ENCODE data around the gene SUMO3. TPM values are rescaled to one million over a fixed set of nuclear protein-coding genes. Genes with fewer than 3 reads are reported as not detected.

The SUMO3 gene
- total RNA-seq, 2 experiments from 2014 or later: 83.4 to 84.9 TPM

DNA sequence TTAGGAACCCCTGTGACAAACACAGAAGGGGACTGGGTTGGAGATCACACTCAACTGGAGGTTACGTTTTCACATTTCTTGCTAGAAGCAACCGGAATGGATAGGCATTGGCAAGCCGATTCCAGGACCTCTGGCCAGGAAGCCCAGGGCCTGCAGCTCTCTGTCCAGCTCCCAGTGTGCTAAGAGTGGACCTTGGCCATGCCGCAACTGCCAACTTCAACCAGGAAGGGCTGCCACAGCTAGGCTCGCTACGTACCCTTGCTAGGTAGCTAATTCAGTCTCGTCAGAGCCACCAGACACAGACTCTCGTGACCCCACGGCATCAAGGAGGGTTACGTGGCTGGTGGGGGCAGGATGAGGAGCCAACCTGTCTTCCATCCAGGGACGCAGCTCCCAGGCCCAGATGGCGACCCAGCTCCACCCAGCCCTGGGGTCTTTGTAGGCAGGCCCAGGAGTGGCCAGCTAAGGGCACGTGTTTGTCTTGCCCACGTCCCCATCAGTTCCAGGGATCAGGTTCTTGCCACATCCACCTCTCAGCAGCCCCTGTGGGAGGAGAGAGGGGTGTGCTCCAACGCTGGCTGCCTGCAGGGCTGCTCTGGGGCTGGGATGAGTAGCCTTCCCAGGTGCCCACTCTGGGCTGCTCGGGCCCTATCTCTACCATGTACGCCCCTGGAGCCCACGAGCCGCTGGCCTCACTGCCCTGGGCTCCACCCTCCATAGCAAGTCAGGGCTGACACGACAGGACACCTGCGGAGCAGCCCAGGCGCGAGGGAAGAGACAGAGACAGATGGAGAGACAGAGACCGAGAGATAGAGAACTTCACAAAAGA is 55.4 kb downstream of the SUMO3 start:
- POLR2A ChIA-PET: no interaction called here
- CTCF ChIA-PET: interaction anchor here (0.6 to 0.9 kb wide), 2 partner anchors 20 to 54 kb away, joined by 3 read pairs; no protein-coding TSS in a partner anchor
- ATAC-seq: no peak

DNA sequence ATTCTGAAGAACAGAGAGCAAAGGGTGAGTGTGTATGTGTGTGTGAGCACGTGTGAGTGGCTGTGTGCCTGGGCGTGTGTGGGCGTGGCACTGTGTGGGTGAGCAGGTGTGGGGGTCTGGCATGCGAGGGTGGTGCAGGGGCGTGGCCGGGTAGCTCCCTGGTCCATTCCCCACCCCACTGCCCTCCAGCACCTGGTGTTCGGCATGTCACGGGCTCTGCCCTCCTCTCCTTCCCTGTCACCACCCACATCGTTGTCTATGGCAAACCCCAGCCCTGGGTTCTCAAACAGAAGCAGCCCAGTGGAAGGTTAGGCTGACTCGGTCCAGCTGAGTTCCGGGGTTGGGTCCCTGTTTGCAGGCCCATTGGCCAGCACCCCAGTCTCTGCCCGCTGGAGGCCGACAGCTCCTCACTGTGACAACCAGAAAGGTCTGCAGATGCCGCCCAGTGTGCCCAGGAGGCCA is 56.1 kb downstream of the SUMO3 start:
- POLR2A ChIA-PET: no interaction called here
- ATAC-seq: no peak

More for the DNA sequence above, 55.4 kb downstream of the SUMO3 start:
- Mint-ChIP-seq H3K9me3 (ENCODE audit: low read depth) (no peaks in the 10 kb centered on the region), H3K4me1 (peaks cover 12% of the 10 kb centered on the region), H3K4me3 (no peak overlapping the region), H3K27ac (no peak overlapping the region), H3K36me3 (ENCODE audit: low read depth) (no peaks in the 10 kb centered on the region), H3K27me3 (no peaks in the 10 kb centered on the region)
- DNase-seq: no peak
- intact Hi-C loops (cut with DNase I, micrococcal nuclease): no loop called here

DNA sequence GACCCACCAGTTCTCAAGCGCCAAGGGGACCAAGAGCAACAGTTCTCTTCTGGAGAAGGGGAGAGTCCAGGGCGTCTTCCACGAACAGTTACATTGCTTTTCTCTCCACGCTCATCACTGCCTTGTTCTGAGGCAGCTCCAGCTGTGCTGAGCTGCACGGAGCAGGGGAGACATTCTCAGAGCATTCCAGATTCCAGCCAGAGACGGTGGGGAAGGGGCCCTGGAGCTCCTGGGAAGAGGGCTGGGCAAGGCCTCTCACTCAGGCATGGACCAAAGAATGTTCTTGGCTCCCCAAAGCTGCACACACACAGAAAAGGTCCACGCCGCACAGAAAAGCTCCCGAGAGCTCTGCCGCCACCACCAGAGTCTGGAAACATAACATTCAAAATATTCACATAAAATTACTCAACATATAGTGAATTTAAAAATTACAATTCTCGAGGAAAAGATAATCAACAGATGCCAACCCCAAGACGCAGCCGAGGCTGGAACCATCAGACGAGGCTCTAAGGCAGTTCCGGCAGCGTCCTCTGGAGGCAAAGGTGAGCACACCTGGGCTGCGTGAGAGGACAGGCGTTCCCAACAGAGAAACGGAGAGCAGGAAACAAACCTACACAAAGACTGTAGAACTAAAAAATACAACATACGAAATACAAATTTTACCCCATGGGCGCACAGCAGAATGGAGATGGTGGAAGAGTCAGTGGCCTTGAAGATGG is 56.7 kb downstream of the SUMO3 start:
- no peaks in the 10 kb centered on the region for H3K36me3 Mint-ChIP-seq (ENCODE audit: low read depth)
- H3K4me3 Mint-ChIP-seq: no peak overlapping the region
- H3K27ac Mint-ChIP-seq: peak overlapping the region; percentile 3
- H3K27me3 Mint-ChIP-seq: no peaks in the 10 kb centered on the region
- intact Hi-C loops (cut with DNase I, micrococcal nuclease): no loop called here
- ChIA-PET POLR2A (interaction anchor here (0.6 kb wide), 1 partner anchor 205 kb away, joined by 6 read pairs; no protein-coding TSS in a partner anchor), CTCF (interaction anchor here (1.0 to 1.6 kb wide), 2 partner anchors 32 to 35 kb away, joined by 3 read pairs; no protein-coding TSS in a partner anchor)
- peak; percentile 53 for DNase-seq
- peaks cover 12% of the 10 kb centered on the region for H3K4me1 Mint-ChIP-seq
- no peak for ATAC-seq
- no peaks in the 10 kb centered on the region for H3K9me3 Mint-ChIP-seq (ENCODE audit: low read depth)

More for the DNA sequence above, 56.1 kb downstream of the SUMO3 start:
- no peak overlapping the region for H3K27ac Mint-ChIP-seq
- H3K4me3 Mint-ChIP-seq: no peak overlapping the region
- CTCF ChIA-PET: interaction anchor here (0.6 to 1.6 kb wide), 3 partner anchors 19 to 53 kb away, joined by 3 read pairs; no protein-coding TSS in a partner anchor
- peaks cover 12% of the 10 kb centered on the region for H3K4me1 Mint-ChIP-seq
- intact Hi-C loops (cut with DNase I, micrococcal nuclease): no loop called here
- no peaks in the 10 kb centered on the region for H3K27me3 Mint-ChIP-seq
- no peaks in the 10 kb centered on the region for H3K9me3 Mint-ChIP-seq (ENCODE audit: low read depth)
- H3K36me3 Mint-ChIP-seq (ENCODE audit: low read depth): no peaks in the 10 kb centered on the region
- no peak for DNase-seq

DNA sequence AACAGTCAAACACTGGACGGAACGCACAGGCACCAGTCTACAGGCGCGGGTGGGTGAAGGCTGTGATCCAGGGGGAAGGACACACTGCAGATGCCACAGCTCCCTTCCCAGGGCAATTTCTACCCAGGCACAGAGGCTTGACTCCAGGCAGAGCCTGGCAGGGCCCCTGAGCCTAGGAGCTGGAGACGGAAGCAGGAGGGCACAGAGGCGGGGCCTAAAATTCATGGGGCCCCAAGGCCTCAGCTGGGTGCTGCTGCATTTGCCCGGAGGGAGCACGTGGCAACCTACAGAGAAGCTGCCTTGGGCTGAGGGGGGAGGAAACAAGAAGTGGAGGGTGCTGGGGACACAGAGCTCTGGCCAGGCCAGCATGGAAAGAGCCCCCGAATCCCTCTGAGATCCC is 57.5 kb downstream of the SUMO3 start:
- ChIA-PET POLR2A (interaction anchor here (0.6 kb wide), 1 partner anchor 204 kb away, joined by 6 read pairs; no protein-coding TSS in a partner anchor), CTCF (interaction anchor here (1.0 to 1.6 kb wide), 2 partner anchors 33 to 34 kb away, joined by 3 read pairs; no protein-coding TSS in a partner anchor)
- DNase-seq: no peak
- Mint-ChIP-seq H3K27me3 (no peaks in the 10 kb centered on the region), H3K4me1 (peaks cover 6% of the 10 kb centered on the region), H3K9me3 (ENCODE audit: low read depth) (no peaks in the 10 kb centered on the region), H3K27ac (no peak overlapping the region), H3K4me3 (no peak overlapping the region), H3K36me3 (ENCODE audit: low read depth) (no peaks in the 10 kb centered on the region)
- ATAC-seq: no peak
- intact Hi-C loops (cut with DNase I, micrococcal nuclease): no loop called here

DNA sequence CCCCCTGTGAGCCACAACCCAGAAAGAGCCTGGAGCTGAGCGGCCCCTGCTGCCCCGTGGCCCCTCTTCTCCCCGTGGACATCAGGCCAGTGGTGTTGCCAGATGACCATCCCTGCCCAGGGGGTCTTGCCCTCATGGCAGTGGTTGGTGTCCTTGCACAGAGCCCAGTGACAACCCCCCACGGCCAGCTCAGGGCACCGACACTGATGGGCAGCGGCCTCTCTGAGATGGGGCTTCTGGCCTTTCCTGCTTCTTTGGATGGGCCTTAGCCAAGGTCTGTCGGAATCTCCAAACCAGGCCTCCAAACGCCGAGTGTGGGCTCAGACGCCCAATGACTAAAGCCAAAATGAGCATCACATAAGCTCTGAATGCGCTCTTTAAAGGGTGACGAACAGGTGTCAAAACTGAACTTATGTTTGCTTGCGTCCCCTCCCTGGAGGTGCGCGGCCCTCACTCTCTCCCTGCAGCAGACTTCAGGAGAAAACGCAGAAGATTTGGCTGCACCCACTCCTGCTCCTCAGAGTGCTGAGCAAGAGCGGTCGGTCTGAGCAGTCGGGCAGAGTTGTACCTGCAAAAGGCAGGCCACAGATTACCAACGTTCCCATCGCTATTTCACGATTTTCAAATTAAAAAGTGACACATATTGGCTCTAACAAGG is 58.1 kb downstream of the SUMO3 start:
- Mint-ChIP-seq H3K27me3 (no peaks in the 10 kb centered on the region), H3K9me3 (ENCODE audit: low read depth) (no peaks in the 10 kb centered on the region), H3K4me1 (peaks cover 2% of the 10 kb centered on the region), H3K27ac (no peak overlapping the region), H3K4me3 (no peak overlapping the region), H3K36me3 (ENCODE audit: low read depth) (no peaks in the 10 kb centered on the region)
- ATAC-seq: no peak
- intact Hi-C loops (cut with DNase I, micrococcal nuclease): no loop called here
- ChIA-PET POLR2A (no interaction called here), CTCF (interaction anchor here (1.6 kb wide), 1 partner anchor 34 kb away, joined by 3 read pairs; no protein-coding TSS in a partner anchor)
- no peak for DNase-seq

DNA sequence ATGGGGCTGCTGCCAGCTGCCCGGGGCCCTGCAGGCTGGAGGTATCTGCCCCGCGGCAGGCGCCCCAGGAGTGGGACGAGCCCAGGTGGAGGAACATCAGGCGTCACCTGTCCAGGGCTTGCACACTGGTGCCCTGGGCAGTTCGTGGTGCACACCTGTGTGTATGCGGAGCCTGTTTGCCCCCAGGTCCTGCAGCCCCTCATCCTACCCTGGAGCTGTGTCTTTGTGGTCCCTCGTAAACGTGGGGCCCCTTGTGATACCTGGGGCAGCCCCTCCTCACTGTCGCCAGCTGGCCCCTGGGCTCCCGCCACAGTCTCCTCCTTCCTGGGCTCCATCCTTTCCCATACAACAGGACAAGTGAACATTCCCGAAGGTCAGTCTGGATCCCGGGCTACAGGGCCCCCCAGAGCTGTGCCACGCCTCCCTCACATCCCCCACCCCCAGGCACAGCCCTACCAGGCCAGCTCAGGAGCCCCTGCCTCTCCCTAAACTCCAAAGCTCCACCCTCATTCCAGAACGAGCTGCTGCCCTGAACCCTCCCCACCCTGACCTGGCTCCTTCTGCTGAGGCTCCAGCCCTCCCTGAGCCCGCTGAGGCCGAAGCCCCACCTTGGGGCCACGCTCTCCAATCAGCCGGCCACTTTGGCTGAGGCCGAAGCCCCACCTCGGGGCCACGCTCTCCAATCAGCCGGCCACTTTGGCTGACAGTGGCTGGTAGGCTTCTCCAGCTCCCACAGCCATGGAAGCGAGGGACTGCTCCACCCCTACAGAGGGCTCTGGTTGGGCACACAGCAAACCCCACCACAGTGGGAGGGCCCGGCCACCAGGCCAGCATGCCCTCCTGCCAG is 58.9 kb downstream of the SUMO3 start:
- Mint-ChIP-seq H3K27ac (no peak overlapping the region), H3K4me1 (peaks cover 2% of the 10 kb centered on the region), H3K36me3 (ENCODE audit: low read depth) (no peaks in the 10 kb centered on the region), H3K9me3 (ENCODE audit: low read depth) (no peaks in the 10 kb centered on the region), H3K4me3 (no peak overlapping the region), H3K27me3 (no peaks in the 10 kb centered on the region)
- POLR2A ChIA-PET: no interaction called here
- intact Hi-C loops (cut with DNase I, micrococcal nuclease): no loop called here
- CTCF ChIA-PET: no interaction called here
- ATAC-seq: no peak
- DNase-seq: no peak

DNA sequence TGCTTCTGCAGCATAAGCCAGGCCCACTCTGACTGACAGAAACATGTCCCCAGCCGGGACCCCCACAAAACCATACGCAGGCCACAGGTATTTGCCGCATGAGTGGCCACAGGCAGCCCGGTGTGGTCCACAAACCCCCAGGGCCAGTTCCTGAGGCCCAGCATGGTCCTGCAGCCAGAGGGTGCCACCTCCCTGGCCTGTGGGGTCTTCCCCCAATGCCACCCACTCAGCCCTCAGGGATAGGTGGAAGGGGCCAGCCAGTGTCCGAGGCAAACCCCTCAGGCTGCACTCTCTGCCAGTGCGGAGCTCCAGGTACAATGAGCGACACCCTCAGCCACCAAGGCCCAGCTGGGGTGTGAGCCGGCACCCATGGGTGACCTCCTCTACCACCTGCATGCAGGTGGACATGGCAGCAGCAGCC is 59.7 kb downstream of the SUMO3 start:
- ATAC-seq (no peak), DNase-seq (no peak)
- Mint-ChIP-seq H3K27ac (no peak overlapping the region), H3K27me3 (no peaks in the 10 kb centered on the region), H3K9me3 (ENCODE audit: low read depth) (no peaks in the 10 kb centered on the region), H3K4me3 (no peak overlapping the region), H3K36me3 (ENCODE audit: low read depth) (no peaks in the 10 kb centered on the region), H3K4me1 (peaks cover 2% of the 10 kb centered on the region)
- CTCF ChIA-PET: no interaction called here
- POLR2A ChIA-PET: no interaction called here
- intact Hi-C loops (cut with DNase I, micrococcal nuclease): no loop called here

DNA sequence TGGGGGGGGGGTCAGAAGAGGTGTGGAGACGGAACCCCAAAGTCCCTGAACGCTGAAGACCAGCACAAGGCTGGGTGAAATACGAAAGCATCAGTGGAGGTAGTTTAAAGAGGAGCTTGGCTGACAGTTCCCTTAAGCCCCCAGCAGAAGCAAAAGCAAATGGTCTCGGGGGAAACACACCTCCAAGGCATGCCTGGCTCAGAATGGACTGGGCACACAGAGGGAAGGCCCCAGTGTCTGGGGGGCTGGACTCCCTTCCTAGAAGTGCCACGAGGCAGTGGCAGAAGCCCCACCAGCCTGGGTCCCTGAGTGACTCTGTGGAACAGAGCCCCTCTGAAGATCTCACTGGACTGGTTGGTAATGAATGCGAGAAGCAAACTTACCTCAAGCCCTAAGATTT is 60.1 kb downstream of the SUMO3 start:
- ChIA-PET POLR2A (no interaction called here), CTCF (interaction anchor here (0.8 kb wide), 1 partner anchor 19 kb away, joined by 3 read pairs; no protein-coding TSS in a partner anchor)
- H3K4me1 Mint-ChIP-seq: peaks cover 2% of the 10 kb centered on the region

DNA sequence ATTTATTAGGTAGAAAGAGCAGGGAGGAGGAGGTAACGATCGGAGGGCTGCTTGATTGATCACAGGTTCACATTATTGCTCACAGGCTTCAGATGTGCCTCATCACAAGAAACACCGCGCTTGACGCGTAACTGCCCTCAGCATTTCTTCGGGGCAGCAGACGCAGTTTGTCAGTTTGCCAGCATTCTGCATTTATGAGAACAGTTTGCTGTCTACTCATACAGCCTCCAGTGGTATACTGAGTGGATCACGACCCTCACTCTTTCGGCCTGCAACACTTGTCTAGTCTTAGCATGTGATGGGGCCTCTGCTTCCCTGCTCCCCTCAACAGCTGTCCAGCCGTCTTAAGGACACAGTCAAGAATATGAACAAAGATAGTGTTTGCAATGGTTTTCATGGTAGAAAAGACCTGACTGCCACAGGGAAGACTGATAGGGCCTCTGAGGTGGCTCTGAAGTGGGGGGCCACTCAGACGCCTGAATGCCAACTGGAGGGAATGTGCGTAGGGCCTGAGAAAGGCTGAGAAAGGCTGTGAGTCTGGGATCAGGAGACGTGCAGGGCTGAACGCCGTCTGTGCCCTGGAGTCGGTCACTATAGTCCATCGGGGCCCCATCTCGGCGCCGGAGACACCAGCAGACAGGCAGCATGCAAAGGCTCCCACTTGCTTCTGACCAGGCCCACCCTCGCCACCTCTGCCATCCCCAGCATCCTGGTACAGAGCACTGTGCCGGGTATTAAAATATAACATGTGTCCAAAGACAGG is 61.3 kb downstream of the SUMO3 start:
- Mint-ChIP-seq H3K27me3 (no peaks in the 10 kb centered on the region), H3K4me3 (no peak overlapping the region), H3K27ac (no peak overlapping the region), H3K9me3 (ENCODE audit: low read depth) (no peaks in the 10 kb centered on the region), H3K36me3 (ENCODE audit: low read depth) (no peaks in the 10 kb centered on the region), H3K4me1 (peaks cover 2% of the 10 kb centered on the region)
- ChIA-PET POLR2A (no interaction called here), CTCF (interaction anchor here (0.8 kb wide), 1 partner anchor 17 kb away, joined by 3 read pairs; no protein-coding TSS in a partner anchor)
- DNase-seq: no peak
- intact Hi-C loops (cut with DNase I, micrococcal nuclease): no loop called here
- no peak for ATAC-seq

More for the DNA sequence above, 60.1 kb downstream of the SUMO3 start:
- ATAC-seq (no peak), DNase-seq (no peak)
- intact Hi-C loops (cut with DNase I, micrococcal nuclease): no loop called here
- H3K27me3 Mint-ChIP-seq: no peaks in the 10 kb centered on the region
- no peak overlapping the region for H3K4me3 Mint-ChIP-seq
- H3K27ac Mint-ChIP-seq: no peak overlapping the region
- H3K9me3 Mint-ChIP-seq (ENCODE audit: low read depth): no peaks in the 10 kb centered on the region
- H3K36me3 Mint-ChIP-seq (ENCODE audit: low read depth): no peaks in the 10 kb centered on the region
